ENCODE data around the gene PDIA6. TPM values are rescaled to one million over a fixed set of nuclear protein-coding genes. Genes with fewer than 3 reads are reported as not detected.
A peak's percentile ranks its signal among the peaks of the same experiment; 100 is the strongest.

The PDIA6 gene
- total and polyA plus RNA-seq, 7 experiments from 2014 or later, result 24.3 to 173 (median 49.6) TPM

DNA sequence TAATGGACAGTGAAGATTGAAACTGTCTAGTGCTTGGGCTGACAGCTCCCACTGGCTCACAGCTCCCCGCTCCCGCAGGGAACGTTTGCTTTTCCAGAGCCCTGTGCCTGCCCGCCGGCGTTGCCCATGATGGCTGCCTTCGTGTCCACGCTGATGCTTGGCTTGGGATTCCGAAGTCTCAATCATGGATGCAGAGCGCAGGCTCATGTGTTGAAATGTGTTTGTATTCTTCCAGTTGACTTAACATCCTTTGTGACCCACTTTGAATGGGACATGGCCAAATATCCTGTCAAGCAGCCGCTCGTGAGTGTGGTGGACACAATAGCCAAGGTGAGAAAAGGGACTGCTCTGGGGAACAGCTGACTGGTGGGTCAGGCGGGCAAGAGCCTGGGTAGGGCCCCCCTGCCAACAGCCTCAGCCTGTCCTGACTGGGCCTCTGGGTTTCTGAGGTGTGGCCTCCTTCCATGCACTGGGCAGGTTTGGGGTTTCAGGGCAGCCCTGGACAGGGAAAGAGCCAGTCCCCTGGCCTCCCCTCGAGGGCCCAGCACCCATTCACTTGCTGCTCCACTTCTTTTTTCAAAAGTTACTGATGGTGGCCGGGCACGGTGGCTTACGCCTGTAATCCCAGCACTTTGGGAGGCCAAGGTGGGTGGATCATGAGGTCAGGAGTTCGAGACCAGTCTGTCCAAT lies 48.3 kb downstream of the PDIA6 start:
- Mint-ChIP-seq H3K36me3 (no peaks in the 10 kb centered on the region), H3K27ac (no peak overlapping the region), H3K4me1 (no peaks in the 10 kb centered on the region), H3K27me3 (peaks cover 0 to 6% (median 0%) of the 10 kb centered on the region in 5 donors), H3K4me3 (no peak overlapping the region), H3K9me3 (no peaks in the 10 kb centered on the region)
- Histone ChIP-seq H3K4me1 (ENCODE audit: control insufficient read depth in 2 of 2, insufficient read depth in 2 of 2, low read length in 2 of 2) (no peaks in the 10 kb centered on the region), H3K36me3 (ENCODE audit: control insufficient read depth in 2 of 3, insufficient read depth in 3 of 3, low read length in 3 of 3) (no peaks in the 10 kb centered on the region), H3K27me3 (ENCODE audit: control insufficient read depth in 2 of 2, insufficient read depth in 2 of 2, low read length in 2 of 2) (no peaks in the 10 kb centered on the region), H3K9me3 (ENCODE audit: control insufficient read depth in 2 of 3, low read length in 3 of 3) (no peaks in the 10 kb centered on the region), H3K27ac (ENCODE audit: low read depth, low read length) (no peak overlapping the region), H3K4me3 (ENCODE audit: low read length) (no peak overlapping the region)
- ATAC-seq (no peak), DNase-seq (no peak)
- ChIA-PET CTCF (no interaction called here), POLR2A (no interaction called here)
- intact Hi-C loops (cut with micrococcal nuclease), result no loop called here

DNA sequence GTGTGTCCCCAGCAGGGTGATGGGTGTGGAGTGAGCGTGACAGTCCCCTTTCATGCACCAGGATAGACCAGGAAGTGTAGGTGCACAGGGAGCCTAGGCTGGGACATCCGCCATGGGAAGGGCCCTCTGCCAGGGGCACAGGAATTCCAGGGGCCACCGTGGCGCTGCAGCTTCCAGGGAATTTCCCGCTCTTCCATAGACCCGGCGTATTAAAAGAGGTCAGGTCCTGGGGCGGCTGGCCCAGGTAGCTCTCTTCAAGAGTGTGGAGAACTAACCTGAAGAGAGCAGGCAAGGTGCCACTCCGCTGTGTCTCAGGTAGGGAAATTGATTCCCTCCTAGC lies 49.2 kb downstream of the PDIA6 start:
- intact Hi-C loops (cut with micrococcal nuclease), result no loop called here
- H3K27me3 Mint-ChIP-seq, result peaks cover 0 to 6% (median 0%) of the 10 kb centered on the region in 5 donors
- POLR2A ChIA-PET, result no interaction called here

DNA sequence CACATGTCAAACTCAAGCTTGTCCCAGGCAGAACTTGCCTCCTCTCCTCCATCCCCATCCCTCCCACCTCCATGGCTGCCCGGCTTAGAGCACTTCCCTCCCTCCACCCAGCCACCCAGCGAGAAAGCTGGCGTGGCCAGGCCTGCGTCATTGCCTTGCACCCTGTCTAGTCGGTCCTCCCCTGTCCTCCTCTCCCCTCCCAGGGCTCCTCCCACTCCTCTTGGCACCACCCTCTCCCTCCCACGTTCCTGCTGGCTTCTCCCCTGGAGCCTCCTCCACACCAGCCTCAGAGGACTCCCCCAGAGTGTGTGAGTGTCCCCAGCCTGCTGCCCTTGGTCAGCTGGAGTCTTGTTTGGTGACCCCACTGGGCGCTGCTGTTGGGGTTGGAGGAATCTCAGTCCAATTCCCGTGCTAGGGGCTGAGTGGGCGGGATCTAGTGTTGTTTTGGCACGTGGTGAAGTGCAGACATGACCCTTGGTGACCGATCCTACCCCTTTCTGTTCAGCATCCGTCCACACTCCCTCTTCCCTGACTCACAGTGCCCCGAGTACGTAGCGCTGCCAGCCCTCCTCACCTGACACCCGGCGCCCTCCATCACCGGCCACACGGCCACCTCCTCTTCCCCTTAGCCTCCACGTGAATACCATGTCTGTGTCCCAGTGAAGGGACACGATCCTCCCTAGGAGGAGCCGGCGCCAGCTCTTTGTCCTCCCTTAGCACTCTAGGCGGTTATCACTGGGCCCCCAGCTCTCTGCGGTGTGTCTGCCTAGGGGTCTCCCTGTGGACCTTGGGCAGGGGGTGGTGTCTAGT lies 49.7 kb downstream of the PDIA6 start:
- peak overlapping the region in 1 of 9 donors; percentile 85 for H3K27ac Mint-ChIP-seq
- H3K4me1 Mint-ChIP-seq, result no peaks in the 10 kb centered on the region

More for the DNA sequence above, 49.2 kb downstream of the PDIA6 start:
- H3K27me3 ChIP-seq (ENCODE audit: control insufficient read depth in 2 of 2, insufficient read depth in 2 of 2, low read length in 2 of 2), result no peaks in the 10 kb centered on the region
- no peaks in the 10 kb centered on the region for H3K9me3 ChIP-seq (ENCODE audit: control insufficient read depth in 2 of 3, low read length in 3 of 3)
- DNase-seq (no peak), ATAC-seq (no peak)
- H3K36me3 Mint-ChIP-seq, result no peaks in the 10 kb centered on the region
- no peaks in the 10 kb centered on the region for H3K9me3 Mint-ChIP-seq
- H3K4me1 ChIP-seq (ENCODE audit: control insufficient read depth in 2 of 2, insufficient read depth in 2 of 2, low read length in 2 of 2), result no peaks in the 10 kb centered on the region
- no peak overlapping the region for H3K4me3 Mint-ChIP-seq
- no peak overlapping the region for H3K4me3 ChIP-seq (ENCODE audit: low read length)
- CTCF ChIA-PET, result no interaction called here
- H3K4me1 Mint-ChIP-seq, result no peaks in the 10 kb centered on the region
- H3K36me3 ChIP-seq (ENCODE audit: control insufficient read depth in 2 of 3, insufficient read depth in 3 of 3, low read length in 3 of 3), result no peaks in the 10 kb centered on the region
- H3K27ac ChIP-seq (ENCODE audit: low read depth, low read length), result no peak overlapping the region
- no peak overlapping the region for H3K27ac Mint-ChIP-seq

DNA sequence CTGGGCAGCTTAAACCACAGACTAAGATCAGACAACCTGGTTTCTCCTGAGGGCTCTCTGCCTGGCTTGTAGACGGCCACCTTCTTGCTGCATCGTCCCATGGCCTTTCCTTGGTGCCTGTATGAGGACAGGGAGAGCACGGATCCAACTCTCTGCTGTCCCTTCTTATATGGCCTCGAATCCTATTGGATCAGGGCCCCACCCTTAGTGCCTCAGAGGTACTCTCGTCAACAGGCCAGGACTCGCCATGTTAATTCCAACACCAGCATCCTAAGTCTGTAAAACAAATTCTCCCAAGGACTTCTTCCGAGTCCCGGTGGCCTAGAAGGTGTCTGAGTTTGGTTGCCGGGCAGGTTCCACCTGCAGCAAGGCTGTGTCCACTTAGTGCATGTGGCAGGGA lies 51.0 kb downstream of the PDIA6 start:
- Mint-ChIP-seq H3K4me1 (no peaks in the 10 kb centered on the region), H3K27me3 (peaks cover 0 to 6% (median 0%) of the 10 kb centered on the region in 5 donors), H3K4me3 (no peak overlapping the region), H3K36me3 (no peaks in the 10 kb centered on the region), H3K27ac (no peak overlapping the region), H3K9me3 (no peaks in the 10 kb centered on the region)
- Histone ChIP-seq H3K9me3 (ENCODE audit: control insufficient read depth in 2 of 3, low read length in 3 of 3) (no peaks in the 10 kb centered on the region), H3K27ac (ENCODE audit: low read depth, low read length) (no peak overlapping the region), H3K36me3 (ENCODE audit: control insufficient read depth in 2 of 3, insufficient read depth in 3 of 3, low read length in 3 of 3) (no peaks in the 10 kb centered on the region), H3K4me1 (ENCODE audit: control insufficient read depth in 2 of 2, insufficient read depth in 2 of 2, low read length in 2 of 2) (no peaks in the 10 kb centered on the region), H3K27me3 (ENCODE audit: control insufficient read depth in 2 of 2, insufficient read depth in 2 of 2, low read length in 2 of 2) (no peaks in the 10 kb centered on the region), H3K4me3 (ENCODE audit: low read length) (no peak overlapping the region)
- intact Hi-C loops (cut with micrococcal nuclease), result no loop called here
- ATAC-seq (no peak), DNase-seq (no peak)
- ChIA-PET CTCF (no interaction called here), POLR2A (no interaction called here)

More for the DNA sequence above, 49.7 kb downstream of the PDIA6 start:
- Histone ChIP-seq H3K9me3 (ENCODE audit: control insufficient read depth in 2 of 3, low read length in 3 of 3) (no peaks in the 10 kb centered on the region), H3K36me3 (ENCODE audit: control insufficient read depth in 2 of 3, insufficient read depth in 3 of 3, low read length in 3 of 3) (no peaks in the 10 kb centered on the region), H3K27ac (ENCODE audit: low read depth, low read length) (no peak overlapping the region), H3K27me3 (ENCODE audit: control insufficient read depth in 2 of 2, insufficient read depth in 2 of 2, low read length in 2 of 2) (no peaks in the 10 kb centered on the region), H3K4me1 (ENCODE audit: control insufficient read depth in 2 of 2, insufficient read depth in 2 of 2, low read length in 2 of 2) (no peaks in the 10 kb centered on the region), H3K4me3 (ENCODE audit: low read length) (no peak overlapping the region)
- Mint-ChIP-seq H3K27me3 (peaks cover 0 to 6% (median 0%) of the 10 kb centered on the region in 5 donors), H3K9me3 (no peaks in the 10 kb centered on the region), H3K4me3 (peak overlapping the region in 1 of 10 donors; percentile 29), H3K36me3 (no peaks in the 10 kb centered on the region)
- CTCF ChIA-PET, result no interaction called here
- intact Hi-C loops (cut with micrococcal nuclease), result no loop called here
- ATAC-seq (no peak), DNase-seq (no peak)
- POLR2A ChIA-PET, result no interaction called here

DNA sequence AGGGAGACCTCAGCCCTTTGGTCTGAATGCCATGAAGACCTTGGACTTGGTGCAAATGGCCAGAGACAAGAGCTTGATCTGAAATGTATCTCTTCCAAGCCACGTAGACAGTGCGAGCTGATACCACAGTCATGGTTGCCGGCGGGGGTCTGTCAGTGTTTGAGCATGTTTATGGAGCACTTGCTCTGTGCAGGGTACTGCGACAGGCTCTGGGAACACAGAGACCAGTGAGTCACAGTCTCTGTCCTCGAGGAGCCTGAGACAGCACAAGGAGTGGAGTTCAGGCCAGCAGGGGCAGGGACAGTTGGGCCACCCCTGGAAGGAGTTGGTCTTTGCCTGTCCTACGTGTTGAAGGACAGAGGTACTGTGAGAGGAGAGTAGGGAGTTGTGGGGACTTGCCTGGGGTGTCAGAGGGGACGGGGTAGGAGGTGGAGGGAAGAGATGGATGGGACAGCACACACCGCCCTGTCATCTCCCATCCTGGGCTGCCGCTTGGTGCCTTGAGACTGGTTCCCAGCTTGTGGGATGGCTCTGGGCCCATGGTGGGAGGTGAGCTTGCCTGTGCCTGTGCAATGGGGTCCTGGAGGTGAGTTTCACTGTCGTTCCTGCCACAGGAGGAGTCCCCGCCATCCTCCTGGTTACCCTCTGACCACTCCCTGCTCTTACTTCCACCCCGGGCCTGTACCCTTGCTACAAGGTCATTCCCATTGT lies 51.6 kb downstream of the PDIA6 start:
- Histone ChIP-seq H3K4me1 (ENCODE audit: control insufficient read depth in 2 of 2, insufficient read depth in 2 of 2, low read length in 2 of 2) (no peaks in the 10 kb centered on the region), H3K9me3 (ENCODE audit: control insufficient read depth in 2 of 3, low read length in 3 of 3) (no peaks in the 10 kb centered on the region), H3K27me3 (ENCODE audit: control insufficient read depth in 2 of 2, insufficient read depth in 2 of 2, low read length in 2 of 2) (no peaks in the 10 kb centered on the region), H3K27ac (ENCODE audit: low read depth, low read length) (no peak overlapping the region), H3K4me3 (ENCODE audit: low read length) (no peak overlapping the region), H3K36me3 (ENCODE audit: control insufficient read depth in 2 of 3, insufficient read depth in 3 of 3, low read length in 3 of 3) (no peaks in the 10 kb centered on the region)
- Mint-ChIP-seq H3K4me1 (no peaks in the 10 kb centered on the region), H3K36me3 (no peaks in the 10 kb centered on the region), H3K27ac (no peak overlapping the region), H3K4me3 (no peak overlapping the region), H3K9me3 (no peaks in the 10 kb centered on the region), H3K27me3 (peaks cover 0 to 6% (median 0%) of the 10 kb centered on the region in 5 donors)
- ATAC-seq (no peak), DNase-seq (no peak)
- intact Hi-C loops (cut with micrococcal nuclease), result no loop called here
- ChIA-PET POLR2A (no interaction called here), CTCF (no interaction called here)

DNA sequence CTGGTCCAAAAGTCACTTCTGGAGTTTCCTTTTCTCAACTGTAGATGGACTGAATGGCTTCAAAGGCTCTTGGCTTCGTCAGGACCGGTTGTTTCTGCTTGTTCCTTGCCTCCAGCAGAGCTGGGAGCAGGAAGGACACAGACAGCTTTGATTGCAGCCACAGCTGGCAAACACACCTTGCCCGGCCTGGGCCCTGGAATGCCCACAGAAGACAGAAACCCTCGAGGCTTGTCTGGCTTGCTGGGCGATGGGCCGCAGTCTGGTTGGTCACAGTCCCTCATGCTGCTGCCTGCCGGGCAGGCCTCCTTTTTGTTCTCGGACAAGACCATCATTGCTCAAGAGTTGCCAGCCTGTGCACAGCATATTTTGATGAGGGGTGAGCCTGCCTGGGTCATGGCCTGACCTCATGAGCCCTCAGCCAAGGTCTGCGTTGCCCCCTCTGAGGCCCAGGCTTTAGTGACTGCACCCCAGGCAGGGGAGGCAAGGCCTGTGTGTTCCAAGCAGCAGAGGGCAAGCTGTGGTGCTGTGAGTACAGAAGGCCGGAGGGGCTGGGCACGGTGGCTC lies 53.4 kb downstream of the PDIA6 start:
- ATAC-seq, result no peak
- POLR2A ChIA-PET, result no interaction called here
- no peak overlapping the region for H3K27ac ChIP-seq (ENCODE audit: low read depth, low read length)
- no peak overlapping the region for H3K4me3 ChIP-seq (ENCODE audit: low read length)
- H3K27ac Mint-ChIP-seq, result no peak overlapping the region
- no peaks in the 10 kb centered on the region for H3K27me3 ChIP-seq (ENCODE audit: control insufficient read depth in 2 of 2, insufficient read depth in 2 of 2, low read length in 2 of 2)
- H3K27me3 Mint-ChIP-seq, result peaks cover 0 to 6% (median 0%) of the 10 kb centered on the region in 5 donors
- H3K4me1 Mint-ChIP-seq, result no peaks in the 10 kb centered on the region
- intact Hi-C loops (cut with micrococcal nuclease), result no loop called here
- no peaks in the 10 kb centered on the region for H3K4me1 ChIP-seq (ENCODE audit: control insufficient read depth in 2 of 2, insufficient read depth in 2 of 2, low read length in 2 of 2)
- H3K36me3 Mint-ChIP-seq, result no peaks in the 10 kb centered on the region
- H3K9me3 Mint-ChIP-seq, result no peaks in the 10 kb centered on the region
- CTCF ChIA-PET, result interaction anchor here (0.6 kb wide), 1 partner anchor 653 kb away, joined by 3 read pairs; no protein-coding TSS in a partner anchor
- no peak for DNase-seq
- no peaks in the 10 kb centered on the region for H3K36me3 ChIP-seq (ENCODE audit: control insufficient read depth in 2 of 3, insufficient read depth in 3 of 3, low read length in 3 of 3)
- H3K4me3 Mint-ChIP-seq, result no peak overlapping the region
- no peaks in the 10 kb centered on the region for H3K9me3 ChIP-seq (ENCODE audit: control insufficient read depth in 2 of 3, low read length in 3 of 3)

Measured in naive thymus-derived CD4-positive, alpha-beta T cell (primary cell).